Activated CD4-positive, alpha-beta memory T cell treated with anti-CD3 and anti-CD28 coated beads, Interleukin-2, amount 10 ng/mL, durations not matched to agents 7 days and 5 days (primary cell): ENCODE results near the gene SERPINA4. TPM values are rescaled to one million over a fixed set of nuclear protein-coding genes. Genes with fewer than 3 reads are reported as not detected.

Experiments
- CTCF ChIA-PET: fragments of 350-600 bp; sonication (Branson Sonifier 250); formaldehyde crosslinking; loops from one replicate; lab custom pipeline; 2021; ENCODE audit warnings: antibody characterized with exemption, inconsistent platforms; lab: Charles Lee
- POLR2A ChIA-PET: fragments of 350-600 bp; sonication (Branson Sonifier 250); formaldehyde crosslinking; loops from one replicate; lab custom pipeline; 2021; ENCODE audit warnings: antibody characterized with exemption; lab: Charles Lee
- DNase-seq: peaks from one replicate; pipeline ENCODE4 v3.0.0-alpha.2; 2020
- H3K27ac Mint-ChIP-seq: one replicate; pipeline ENCODE4 v1.8.0; 2021; ENCODE audit warnings: mild to moderate bottlenecking, mixed read lengths
- H3K27me3 Mint-ChIP-seq: one replicate; pipeline ENCODE4 v1.8.0; 2021; ENCODE audit warnings: mixed read lengths
- H3K36me3 Mint-ChIP-seq: one replicate; pipeline ENCODE4 v1.8.0; 2021; ENCODE audit warnings: low read depth, mixed read lengths
- H3K4me1 Mint-ChIP-seq: one replicate; pipeline ENCODE4 v1.8.0; 2021; ENCODE audit warnings: mixed read lengths
- H3K4me3 Mint-ChIP-seq: one replicate; pipeline ENCODE4 v1.8.0; 2021; ENCODE audit warnings: mild to moderate bottlenecking, mixed read lengths
- H3K9me3 Mint-ChIP-seq: one replicate; pipeline ENCODE4 v1.8.0; 2021; ENCODE audit warnings: mixed read lengths
- total RNA-seq, 2 experiments: library from RNA; stranded (reverse); gene quantifications; one replicate each; pipeline ENCODE4 v1.2.3, GENCODE V29; 2021

Gene SERPINA4
- total RNA-seq, 2 experiments from 2014 or later, result not detected

- POLR2A ChIA-PET, result no interaction called here
- no peaks in the 10 kb centered on the region for H3K4me1 Mint-ChIP-seq
- no peaks in the 10 kb centered on the region for H3K9me3 Mint-ChIP-seq
- H3K27me3 Mint-ChIP-seq, result peaks cover 11% of the 10 kb centered on the region
- no peak overlapping the region for H3K4me3 Mint-ChIP-seq
- CTCF ChIA-PET, result no interaction called here
- H3K27ac Mint-ChIP-seq, result no peak overlapping the region
- DNase-seq, result no peak
- no peaks in the 10 kb centered on the region for H3K36me3 Mint-ChIP-seq
Observed at GRCh38 chr14:94547151-94547680, 14.0 kb upstream of the SERPINA4 start.

DNA sequence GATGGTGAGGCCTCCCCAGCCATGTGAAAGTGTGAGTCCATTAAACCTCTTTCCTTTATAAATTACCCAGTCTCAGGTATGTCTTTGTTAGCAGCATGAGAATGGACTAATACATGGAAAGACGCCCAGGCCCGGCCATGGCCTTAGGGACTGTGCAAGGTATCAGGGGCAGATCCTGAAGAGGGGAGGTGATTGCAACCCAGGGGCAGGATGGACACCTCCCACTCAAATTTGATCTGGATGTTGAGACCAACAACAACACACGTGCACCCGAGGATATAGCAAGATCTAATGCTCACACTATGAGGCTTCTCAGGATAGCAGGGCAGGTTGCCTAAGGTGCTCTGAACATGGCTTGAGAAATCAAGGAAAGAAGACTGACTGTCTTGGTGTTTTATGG is 13.5 kb upstream of the SERPINA4 start:
- H3K4me1 Mint-ChIP-seq, result no peaks in the 10 kb centered on the region
- no peaks in the 10 kb centered on the region for H3K36me3 Mint-ChIP-seq
- no peaks in the 10 kb centered on the region for H3K9me3 Mint-ChIP-seq
- ChIA-PET POLR2A (no interaction called here), CTCF (no interaction called here)
- no peak overlapping the region for H3K27ac Mint-ChIP-seq
- no peak for DNase-seq
- no peak overlapping the region for H3K4me3 Mint-ChIP-seq
- peaks cover 16% of the 10 kb centered on the region for H3K27me3 Mint-ChIP-seq

DNA sequence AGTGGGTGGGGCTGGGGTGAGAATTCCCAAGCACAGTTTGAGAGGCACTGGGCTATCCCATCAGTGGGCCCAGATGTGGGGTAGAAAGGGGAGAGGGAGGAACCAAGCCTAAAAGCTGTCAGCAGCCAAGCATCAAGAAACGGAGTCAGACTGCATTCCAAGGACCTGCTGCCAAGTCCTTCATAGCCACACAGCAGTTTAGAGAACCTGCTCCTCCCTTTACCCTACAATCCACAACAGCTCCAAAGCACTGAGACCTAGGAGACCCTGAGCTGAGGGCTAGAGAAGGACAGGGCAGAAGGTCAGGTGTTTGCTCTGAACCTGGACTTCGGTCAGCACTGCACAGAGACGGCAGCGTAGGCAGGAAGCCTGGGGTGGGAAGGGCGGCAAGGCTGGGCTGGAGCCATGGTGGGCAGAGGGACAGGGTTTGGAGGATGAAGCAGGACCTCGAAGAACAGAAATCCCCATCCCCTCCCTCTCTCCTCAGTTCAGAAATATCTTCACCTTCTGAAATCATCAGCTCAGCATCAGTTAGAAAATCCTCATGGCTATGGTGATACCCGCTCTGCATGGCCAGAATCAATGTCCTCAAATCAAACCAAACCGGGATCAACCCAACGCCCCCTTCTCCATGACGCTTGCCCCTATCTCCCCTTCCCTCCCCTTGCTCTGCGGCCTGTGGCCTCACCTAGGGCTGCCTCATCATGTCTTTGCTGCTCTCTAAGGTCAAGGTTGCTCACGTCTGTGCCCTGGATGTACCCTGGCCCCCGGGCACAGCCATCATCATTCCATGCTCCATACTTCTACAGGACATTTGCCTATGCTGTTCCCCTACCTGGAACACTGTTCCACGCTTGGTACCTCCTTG is 12.9 kb upstream of the SERPINA4 start:
- POLR2A ChIA-PET, result no interaction called here

GRCh38 chr14:94548999-94549985 is 11.9 kb upstream of the SERPINA4 start:
- ChIA-PET POLR2A (no interaction called here), CTCF (interaction anchor here (0.6 to 1.8 kb wide), 14 partner anchors 9 to 1444 kb away, joined by 3 to 6 read pairs (median 4); partner anchors contain the start of gene SERPINA4)
- DNase-seq, result peak; percentile 60
- peaks cover 23% of the 10 kb centered on the region for H3K27me3 Mint-ChIP-seq
- H3K27ac Mint-ChIP-seq, result no peak overlapping the region
- no peaks in the 10 kb centered on the region for H3K36me3 Mint-ChIP-seq
- no peak overlapping the region for H3K4me3 Mint-ChIP-seq
- H3K9me3 Mint-ChIP-seq, result no peaks in the 10 kb centered on the region
- H3K4me1 Mint-ChIP-seq, result no peaks in the 10 kb centered on the region

More for the DNA sequence above, 12.9 kb upstream of the SERPINA4 start:
- Mint-ChIP-seq H3K27me3 (peaks cover 20% of the 10 kb centered on the region), H3K36me3 (no peaks in the 10 kb centered on the region), H3K4me3 (no peak overlapping the region), H3K27ac (no peak overlapping the region), H3K4me1 (no peaks in the 10 kb centered on the region), H3K9me3 (no peaks in the 10 kb centered on the region)
- CTCF ChIA-PET, result interaction anchor here (0.6 to 1.8 kb wide), 13 partner anchors 10 to 1443 kb away, joined by 3 to 6 read pairs (median 4); partner anchors contain the start of gene SERPINA4
- DNase-seq, result no peak

- Mint-ChIP-seq H3K4me3 (no peak overlapping the region), H3K4me1 (no peaks in the 10 kb centered on the region), H3K27ac (no peak overlapping the region), H3K9me3 (no peaks in the 10 kb centered on the region), H3K27me3 (peaks cover 26% of the 10 kb centered on the region), H3K36me3 (no peaks in the 10 kb centered on the region)
- no peak for DNase-seq
- CTCF ChIA-PET, result interaction anchor here (1.1 to 1.8 kb wide), 2 partner anchors 12 to 117 kb away, joined by 3 to 6 read pairs; no protein-coding TSS in a partner anchor
- POLR2A ChIA-PET, result no interaction called here
Observed at GRCh38 chr14:94550041-94550440, 11.2 kb upstream of the SERPINA4 start.

DNA sequence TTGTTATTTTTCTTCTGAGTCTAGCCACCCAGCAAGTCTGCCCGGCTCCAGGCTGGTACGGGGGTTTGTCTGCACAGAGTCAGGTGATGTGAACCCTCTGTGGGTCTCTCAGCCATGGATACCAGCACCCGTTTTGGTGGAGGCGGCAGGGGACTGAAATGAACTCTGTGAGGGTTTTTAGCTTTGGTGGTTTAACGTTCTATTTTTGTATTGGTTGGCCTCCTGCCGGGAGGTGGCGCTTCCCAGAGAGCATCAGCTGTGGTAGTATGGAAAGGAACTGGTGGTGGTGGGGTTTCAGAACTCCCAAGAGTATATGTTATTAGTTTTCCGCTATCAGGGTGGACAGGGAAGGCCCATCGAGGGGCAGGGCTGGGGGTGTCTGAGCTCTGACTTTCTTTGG is 5.3 kb upstream of the SERPINA4 start:
- DNase-seq, result no peak
- POLR2A ChIA-PET, result no interaction called here
- Mint-ChIP-seq H3K27ac (no peak overlapping the region), H3K36me3 (no peaks in the 10 kb centered on the region), H3K27me3 (peaks cover 26% of the 10 kb centered on the region), H3K4me1 (no peaks in the 10 kb centered on the region), H3K9me3 (peaks cover 5% of the 10 kb centered on the region), H3K4me3 (no peak overlapping the region)
- CTCF ChIA-PET, result no interaction called here

- H3K36me3 Mint-ChIP-seq, result no peaks in the 10 kb centered on the region
- H3K4me3 Mint-ChIP-seq, result no peak overlapping the region
- no peak overlapping the region for H3K27ac Mint-ChIP-seq
- no peak for DNase-seq
- ChIA-PET CTCF (no interaction called here), POLR2A (no interaction called here)
- H3K27me3 Mint-ChIP-seq, result peaks cover 15% of the 10 kb centered on the region
- no peaks in the 10 kb centered on the region for H3K4me1 Mint-ChIP-seq
- H3K9me3 Mint-ChIP-seq, result peaks cover 5% of the 10 kb centered on the region
Observed at GRCh38 chr14:94557327-94557726, 3.9 kb upstream of the SERPINA4 start.

- DNase-seq, result no peak
- H3K27me3 Mint-ChIP-seq, result peaks cover 6% of the 10 kb centered on the region
- no peak overlapping the region for H3K4me3 Mint-ChIP-seq
- H3K36me3 Mint-ChIP-seq, result no peaks in the 10 kb centered on the region
- H3K4me1 Mint-ChIP-seq, result no peaks in the 10 kb centered on the region
- CTCF ChIA-PET, result interaction anchor here (1.8 kb wide), 1 partner anchor 10 kb away, joined by 4 read pairs; no protein-coding TSS in a partner anchor
- H3K9me3 Mint-ChIP-seq, result peaks cover 5% of the 10 kb centered on the region
- POLR2A ChIA-PET, result no interaction called here
- H3K27ac Mint-ChIP-seq, result no peak overlapping the region
Observed at GRCh38 chr14:94558842-94559241, 2.4 kb upstream of the SERPINA4 start.

- ChIA-PET POLR2A (no interaction called here), CTCF (no interaction called here)
- DNase-seq, result no peak
- Mint-ChIP-seq H3K9me3 (peaks cover 5% of the 10 kb centered on the region), H3K36me3 (no peaks in the 10 kb centered on the region), H3K4me1 (no peaks in the 10 kb centered on the region), H3K27ac (no peak overlapping the region), H3K27me3 (peaks cover 3% of the 10 kb centered on the region), H3K4me3 (no peak overlapping the region)
Observed at GRCh38 chr14:94559638-94560290, 1.5 kb upstream of the SERPINA4 start.

DNA sequence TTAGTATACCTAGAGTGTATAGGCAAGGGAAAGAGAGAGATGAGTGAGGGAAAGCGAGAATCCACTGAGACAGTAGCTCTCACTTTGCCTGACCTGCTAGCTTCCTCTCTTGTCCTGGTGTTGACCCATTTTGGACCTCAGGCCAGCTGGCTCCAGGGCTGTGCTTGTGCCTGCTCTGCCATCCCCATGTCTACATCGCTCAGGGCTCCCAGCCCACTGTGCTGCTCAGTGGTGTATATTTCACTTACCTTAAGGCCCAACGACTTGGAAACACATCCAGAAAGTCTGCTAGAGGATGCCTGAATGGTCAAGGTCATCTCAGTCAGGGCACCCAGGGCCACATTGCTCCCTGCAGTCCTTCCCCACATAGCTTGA is 964 bp upstream of the SERPINA4 start:
- no peak for DNase-seq
- Mint-ChIP-seq H3K4me3 (no peak overlapping the region), H3K9me3 (peaks cover 5% of the 10 kb centered on the region), H3K4me1 (no peaks in the 10 kb centered on the region), H3K27me3 (no peaks in the 10 kb centered on the region), H3K36me3 (no peaks in the 10 kb centered on the region), H3K27ac (no peak overlapping the region)
- ChIA-PET POLR2A (no interaction called here), CTCF (no interaction called here)

- no peaks in the 10 kb centered on the region for H3K4me1 Mint-ChIP-seq
- H3K4me3 Mint-ChIP-seq, result no peak overlapping the region
- ChIA-PET POLR2A (no interaction called here), CTCF (interaction anchor here (1.2 kb wide), 1 partner anchor 13 kb away, joined by 5 read pairs; no protein-coding TSS in a partner anchor)
- H3K36me3 Mint-ChIP-seq, result no peaks in the 10 kb centered on the region
- DNase-seq, result no peak
- H3K27ac Mint-ChIP-seq, result no peak overlapping the region
- H3K9me3 Mint-ChIP-seq, result peaks cover 3% of the 10 kb centered on the region
- H3K27me3 Mint-ChIP-seq, result no peaks in the 10 kb centered on the region
Observed at GRCh38 chr14:94561656-94562010, 391 bp downstream of the SERPINA4 start.

DNA sequence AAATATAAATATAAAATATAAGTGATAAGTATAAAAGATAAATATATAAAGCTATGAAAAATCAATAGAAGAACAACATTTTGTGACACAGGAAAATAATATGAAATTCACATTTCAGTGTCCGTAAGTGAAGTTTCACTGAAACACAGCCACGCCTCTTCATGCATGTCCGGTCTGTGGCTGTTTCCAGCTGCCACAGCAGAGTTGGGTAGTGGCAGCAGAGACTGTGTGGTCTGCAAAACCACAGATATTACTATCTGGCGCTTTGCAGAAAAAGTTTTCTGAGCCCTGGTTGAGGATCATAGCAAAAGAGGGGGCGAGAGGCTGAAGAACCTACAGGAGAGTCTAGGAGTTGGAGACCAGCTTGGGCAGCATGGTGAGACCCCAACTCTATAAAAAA is 780 bp downstream of the SERPINA4 start:
- no peak overlapping the region for H3K4me3 Mint-ChIP-seq
- no peaks in the 10 kb centered on the region for H3K36me3 Mint-ChIP-seq
- POLR2A ChIA-PET, result no interaction called here
- no peak for DNase-seq
- H3K4me1 Mint-ChIP-seq, result no peaks in the 10 kb centered on the region
- CTCF ChIA-PET, result interaction anchor here (1.2 kb wide), 1 partner anchor 13 kb away, joined by 5 read pairs; no protein-coding TSS in a partner anchor
- H3K27me3 Mint-ChIP-seq, result no peaks in the 10 kb centered on the region
- H3K9me3 Mint-ChIP-seq, result peaks cover 3% of the 10 kb centered on the region
- H3K27ac Mint-ChIP-seq, result no peak overlapping the region
